Left lung (tissue), 10 donors: ENCODE measurements around the gene GNG7. TPM values are rescaled to one million over a fixed set of nuclear protein-coding genes. Genes with fewer than 3 reads are reported as not detected.

Experiments used
- ATAC-seq: fragments of 200-7000 bp; cut with Tn5 transposase; one replicate; pipeline ENCODE4 v1.9.1; 2020; ENCODE audit warnings: moderate library complexity
- DNase-seq, 4 donors: peaks; one replicate each; pipeline ENCODE4 v3.0.0-alpha.2; 2013 to 2020
- H3K27ac ChIP-seq, 2 donors: fragments of 200-600 bp; sonication (generic) in 1 of 2; one replicate each; pipeline versions ENCODE4 v1.5.0 to v1.8.0; 2020 to 2021
- H3K27me3 ChIP-seq, 2 donors: fragments of 200-600 bp; sonication (generic) in 1 of 2; one replicate each; pipeline versions ENCODE4 v1.5.0 to v1.8.0; 2020 to 2021
- H3K36me3 ChIP-seq, 2 donors: fragments of 200-600 bp; sonication (generic) in 1 of 2; one replicate each; pipeline versions ENCODE4 v1.5.0 to v1.8.0; 2020 to 2021
- H3K4me1 ChIP-seq, 2 donors: fragments of 200-600 bp; one replicate each; pipeline ENCODE4 v1.8.0; 2021
- H3K4me3 ChIP-seq, 2 donors: fragments of 200-600 bp; sonication (generic) in 1 of 2; one replicate each; pipeline versions ENCODE4 v1.5.0 to v1.8.0; 2020 to 2021; ENCODE audit warnings: mild to moderate bottlenecking in 1 of 2
- H3K9me3 ChIP-seq, 2 donors: fragments of 200-600 bp; sonication (generic) in 1 of 2; one replicate each; pipeline versions ENCODE4 v1.5.0 to v1.8.0; 2020 to 2021
- CTCF ChIP-seq, 2 donors: fragments of 200-600 bp; sonication (generic) in 1 of 2; IDR thresholded peaks; one replicate each; pipeline versions ENCODE4 v1.5.0 to v1.8.0; 2021; ENCODE audit warnings: antibody characterized with exemption in 2 of 2
- intact Hi-C, 2 donors: fragments of 100-400 bp; cut with DNase I; formaldehyde crosslinking; loops; one replicate each; pipeline versions ENCODE4 v1.11.2 to v1.14.2; 2022
- polyA plus RNA-seq, 6 donors: library from polyadenylated mRNA; unstranded; fragments of 120-200 nt; gene quantifications; one replicate each; pipeline ENCODE4 v1.2.1, GENCODE V29; 2013; ENCODE audit not compliant: insufficient read length in 6 of 6
- total RNA-seq, 2 donors: library from RNA; stranded (reverse); fragmentation: NEBNext Ultra II Directional; extraction: Animal tissue kit (Norgen Biotek cat#: 25700); gene quantifications; one replicate each; pipeline ENCODE4 v1.2.1, GENCODE V29; 2021
- donor health status: DM: no; HTN: yes; CAD: no.
- donor health status: DM: no; HTN: no; CAD: no.

Gene GNG7
- total and polyA plus RNA-seq, 8 donors: 3.8 to 7.1 (median 5.5) TPM

GRCh38 chr19:2487842-2488241 is 214.7 kb downstream of the GNG7 start:
- Histone ChIP-seq H3K9me3 (peaks cover 0 to 12% of the 10 kb centered on the region in 2 donors), H3K27me3 (peaks cover 0 to 54% of the 10 kb centered on the region in 2 donors), H3K27ac (no peak overlapping the region), H3K36me3 (no peaks in the 10 kb centered on the region), H3K4me3 (no peak overlapping the region), H3K4me1 (peaks cover 27 to 43% of the 10 kb centered on the region in 2 donors)
- TF ChIP-seq CTCF (IDR thresholded peaks at IDR 0.05): no peak
- DNase-seq (peak in 1 of 4 donors; percentile 52), ATAC-seq (peak; percentile 7)
- intact Hi-C loops: no loop called here

GRCh38 chr19:2487090-2487489 is 215.4 kb downstream of the GNG7 start:
- Histone ChIP-seq H3K27me3 (peaks cover 0 to 48% of the 10 kb centered on the region in 2 donors), H3K4me1 (peaks cover 27 to 43% of the 10 kb centered on the region in 2 donors), H3K27ac (no peak overlapping the region), H3K9me3 (peaks cover 0 to 14% of the 10 kb centered on the region in 2 donors), H3K4me3 (no peak overlapping the region), H3K36me3 (no peaks in the 10 kb centered on the region)
- ATAC-seq (no peak), DNase-seq (no peak)
- no peak for TF ChIP-seq CTCF (IDR thresholded peaks at IDR 0.05)
- intact Hi-C loops: no loop called here

GRCh38 chr19:2485428-2485827 is 217.1 kb downstream of the GNG7 start:
- Histone ChIP-seq H3K27me3 (peaks cover 0 to 34% of the 10 kb centered on the region in 2 donors), H3K4me3 (no peak overlapping the region), H3K9me3 (peaks cover 0 to 14% of the 10 kb centered on the region in 2 donors), H3K4me1 (peaks cover 15 to 26% of the 10 kb centered on the region in 2 donors), H3K27ac (no peak overlapping the region), H3K36me3 (no peaks in the 10 kb centered on the region)
- no peak for TF ChIP-seq CTCF (IDR thresholded peaks at IDR 0.05)
- no peak for DNase-seq
- no peak for ATAC-seq
- intact Hi-C loops: no loop called here

- Histone ChIP-seq H3K9me3 (peaks cover 0 to 14% of the 10 kb centered on the region in 2 donors), H3K36me3 (no peaks in the 10 kb centered on the region), H3K27me3 (peaks cover 0 to 24% of the 10 kb centered on the region in 2 donors), H3K4me1 (peaks cover 10 to 22% of the 10 kb centered on the region in 2 donors), H3K4me3 (no peak overlapping the region), H3K27ac (no peak overlapping the region)
- TF ChIP-seq CTCF (IDR thresholded peaks at IDR 0.05): no peak
- DNase-seq (no peak), ATAC-seq (no peak)
- intact Hi-C loops: no loop called here
These were observed 218.1 kb downstream of the GNG7 start for GRCh38 chr19:2484178-2484937.

GRCh38 chr19:2483484-2484151 is 218.9 kb downstream of the GNG7 start:
- Histone ChIP-seq H3K4me3 (no peak overlapping the region), H3K27ac (no peak overlapping the region), H3K27me3 (peaks cover 0 to 16% of the 10 kb centered on the region in 2 donors), H3K9me3 (peaks cover 0 to 14% of the 10 kb centered on the region in 2 donors), H3K4me1 (peaks cover 8 to 22% of the 10 kb centered on the region in 2 donors), H3K36me3 (no peaks in the 10 kb centered on the region)
- ATAC-seq (no peak), DNase-seq (no peak)
- no peak for TF ChIP-seq CTCF (IDR thresholded peaks at IDR 0.05)
- intact Hi-C loops: no loop called here
